Measurements from ENCODE around the gene RNGTT. TPM values are rescaled to one million over a fixed set of nuclear protein-coding genes. Genes with fewer than 3 reads are reported as not detected.

RNGTT gene
- total RNA-seq, 1 experiment from 2014 or later: 15.2 TPM

GRCh38 chr6:88561954-88562315, 401.5 kb downstream of the RNGTT start:
- H3K4me2 ChIP-seq: no peak overlapping the region
- TF ChIP-seq CTCF (conservative IDR thresholded peaks at IDR 0.05) (no peak), EZH2 (IDR thresholded peaks at IDR 0.05; ENCODE audit: low read depth) (no peak)
- no peaks in the 10 kb centered on the region for H3K79me2 ChIP-seq (ENCODE audit: low read depth)
- no peaks in the 10 kb centered on the region for H3F3A ChIP-seq (ENCODE audit: insufficient read depth, low read depth)
- no peak for DNase-seq
- H4K20me1 ChIP-seq (ENCODE audit: insufficient read depth): no peaks in the 10 kb centered on the region
- H3K27ac ChIP-seq: no peak overlapping the region
- H3K9me2 ChIP-seq (ENCODE audit: insufficient read depth): no peaks in the 10 kb centered on the region
- CTCF ChIA-PET: no interaction called here
- no peak overlapping the region for H2AFZ ChIP-seq
- BruUV-seq (replicated peaks): no TSS peak
- no peaks in the 10 kb centered on the region for H3K9me3 ChIP-seq (ENCODE audit: insufficient read depth, low read depth)
- intact Hi-C loops (cut with micrococcal nuclease; ENCODE audit: unreplicated experiment): no loop called here
- H3K4me1 ChIP-seq (replicated peaks; ENCODE audit: insufficient read depth): no peaks in the 10 kb centered on the region
- no peaks in the 10 kb centered on the region for H3K27me3 ChIP-seq (ENCODE audit: insufficient read depth, low read depth)
- POLR2A ChIA-PET (ENCODE audit: unreplicated experiment): no interaction called here
- no peaks in the 10 kb centered on the region for H3K36me3 ChIP-seq (ENCODE audit: low read depth)
- no peak overlapping the region for H3K4me3 ChIP-seq

- Histone ChIP-seq H4K20me1 (ENCODE audit: insufficient read depth) (no peaks in the 10 kb centered on the region), H3K79me2 (ENCODE audit: low read depth) (no peaks in the 10 kb centered on the region), H3K9me2 (ENCODE audit: insufficient read depth) (no peaks in the 10 kb centered on the region), H3K9me3 (ENCODE audit: insufficient read depth, low read depth) (no peaks in the 10 kb centered on the region), H3K27ac (no peak overlapping the region), H3K27me3 (ENCODE audit: insufficient read depth, low read depth) (no peaks in the 10 kb centered on the region), H3K4me1 (replicated peaks; ENCODE audit: insufficient read depth) (no peaks in the 10 kb centered on the region), H3K4me2 (no peak overlapping the region), H3F3A (ENCODE audit: insufficient read depth, low read depth) (no peaks in the 10 kb centered on the region), H2AFZ (no peak overlapping the region), H3K4me3 (no peak overlapping the region), H3K36me3 (ENCODE audit: low read depth) (no peaks in the 10 kb centered on the region)
- TF ChIP-seq CTCF (conservative IDR thresholded peaks at IDR 0.05): no peak
- TF ChIP-seq EZH2 (IDR thresholded peaks at IDR 0.05; ENCODE audit: low read depth): no peak
- BruUV-seq (replicated peaks): no TSS peak
- no peak for DNase-seq
- intact Hi-C loops (cut with micrococcal nuclease; ENCODE audit: unreplicated experiment): no loop called here
- POLR2A ChIA-PET (ENCODE audit: unreplicated experiment): no interaction called here
- CTCF ChIA-PET: no interaction called here
These were observed 402.1 kb downstream of the RNGTT start for GRCh38 chr6:88561034-88561953.

Other genes starting within 250 kb of the RNGTT start
- 58.3 and 66.9 TPM in 2 replicates for gene PNRC1, start 117.1 kb upstream of the RNGTT start, total RNA-seq (2021)
- gene SRSF12, start 154.5 kb upstream of the RNGTT start, total RNA-seq (2021): not detected in 2 replicates
- 21.9 and 28.8 TPM in 2 replicates for gene PM20D2, start 182.4 kb upstream of the RNGTT start, total RNA-seq (2021)